GM13976 (cell line): ENCODE measurements around the gene TRIP12.
"Not testable (repeated sequence)": the region's sequence is repeated elsewhere in the genome, so short reads cannot be mapped to it uniquely, and the experiment has no call there.

Experiments
- DNase-seq: peaks from one replicate; pipeline ENCODE4 v3.0.0; 2012; ENCODE audit warnings: low spot score
- CTCF ChIP-seq: IDR thresholded peaks from 2 replicates; pipeline ENCODE4 v1.5.1; 2012; ENCODE audit warnings: borderline replicate concordance, mild to moderate bottlenecking; ENCODE audit not compliant: insufficient read depth; ENCODE audit errors: extremely low read depth, missing control alignments, control extremely low read depth
- in situ Hi-C: fragments of 300-500 bp; cut with MboI; formaldehyde crosslinking; loops from one replicate; pipeline ENCODE4 v1.12.0; 2022; ENCODE audit warnings: low sequenced_read_pairs, mixed read lengths, inconsistent platforms; ENCODE audit not compliant: unreplicated experiment

The TRIP12 gene

GRCh38 chr2:229921892-229922448, at the start of gene TRIP12:
TRIP12 (minus strand) TSS chr2:229922009; CDS start chr2:229880079, 41,930 bp downstream.
- in situ Hi-C loops = no loop called here
- peak; percentile 92 for DNase-seq
- TF ChIP-seq CTCF = no peak

GRCh38 chr2:229971298-229971790, 49.5 kb upstream of the TRIP12 start:
- TF ChIP-seq CTCF = no peak
- DNase-seq = no peak
- in situ Hi-C loops = no loop called here

- no peak for TF ChIP-seq CTCF
- no peak for DNase-seq
- in situ Hi-C loops = no loop called here
Observed at GRCh38 chr2:229970406-229970805, 48.6 kb upstream of the TRIP12 start.

- in situ Hi-C loops = no loop called here
- no peak for DNase-seq
- no peak for TF ChIP-seq CTCF
Observed at GRCh38 chr2:229969921-229970320, 48.1 kb upstream of the TRIP12 start.

GRCh38 chr2:229963596-229963995, 41.8 kb upstream of the TRIP12 start:
- in situ Hi-C loops = not testable (repeated sequence)

GRCh38 chr2:229956491-229956890, 34.7 kb upstream of the TRIP12 start:
- TF ChIP-seq CTCF = no peak
- DNase-seq = no peak
- in situ Hi-C loops = no loop called here

More at GRCh38 chr2:229963596-229963995, 41.8 kb upstream of the TRIP12 start:
- not testable (repeated sequence) for DNase-seq

GRCh38 chr2:229955663-229956062, 33.9 kb upstream of the TRIP12 start:
- no peak for TF ChIP-seq CTCF
- no peak for DNase-seq
- in situ Hi-C loops = no loop called here
